Measurements from ENCODE around the gene ANTXRL.
"Not testable (repeated sequence)": the region's sequence is repeated elsewhere in the genome, so short reads cannot be mapped to it uniquely, and the experiment has no call there.

Gene ANTXRL

GRCh38 chr10:46286991-46287693 lies at the start of gene ANTXRL:
Gene ANTXRL, plus strand, starts transcription at chr10:46286997. Its CDS starts 266 bp downstream, at chr10:46287263.
- DNase-seq = no peak

- no peak for DNase-seq
Observed at GRCh38 chr10:46237815-46238510, 48.8 kb upstream of the ANTXRL start.

GRCh38 chr10:46239247-46239646 lies 47.5 kb upstream of the ANTXRL start:
- DNase-seq = no peak

- no peak for DNase-seq
Observed at GRCh38 chr10:46239993-46240683, 46.7 kb upstream of the ANTXRL start.

GRCh38 chr10:46240684-46241565 lies 45.9 kb upstream of the ANTXRL start:
- no peak for DNase-seq

GRCh38 chr10:46245381-46245900 lies 41.4 kb upstream of the ANTXRL start:
- no peak for DNase-seq

- not testable (repeated sequence) for DNase-seq
Observed at GRCh38 chr10:46246400-46247180, 40.2 kb upstream of the ANTXRL start.

- DNase-seq = no peak
Observed at GRCh38 chr10:46247181-46247475, 39.7 kb upstream of the ANTXRL start.

GRCh38 chr10:46247808-46248569 lies 38.8 kb upstream of the ANTXRL start:
- no peak for DNase-seq

GRCh38 chr10:46248651-46249146 lies 38.1 kb upstream of the ANTXRL start:
- no peak for DNase-seq

- DNase-seq = not testable (repeated sequence)
Observed at GRCh38 chr10:46249617-46250344, 37.0 kb upstream of the ANTXRL start.

GRCh38 chr10:46250481-46250880 lies 36.3 kb upstream of the ANTXRL start:
- DNase-seq = no peak

GRCh38 chr10:46250898-46251856 lies 35.6 kb upstream of the ANTXRL start:
- DNase-seq = no peak

GRCh38 chr10:46251857-46252847 lies 34.6 kb upstream of the ANTXRL start:
- no peak for DNase-seq

- DNase-seq = no peak
Observed at GRCh38 chr10:46253076-46254006, 33.5 kb upstream of the ANTXRL start.

Data from nucleus accumbens (tissue), 56 donors.